Posterior cingulate gyrus (tissue), 11 donors: ENCODE measurements around the gene CAMK1.

Experiments used
- DNase-seq, 10 donors: peaks; one replicate each; pipeline versions ENCODE4 v3.0.0 to v3.0.0-alpha.2; 2020 to 2021; ENCODE audit warnings: mixed read lengths in 3 of 10
- intact Hi-C: fragments of 100-400 bp; cut with DNase I; formaldehyde crosslinking; loops from one replicate; pipeline ENCODE4 v1.15.1; 2023

Gene CAMK1

GRCh38 chr3:9748031-9748430, 21.7 kb downstream of the CAMK1 start:
- DNase-seq = no peak
- intact Hi-C loops = loop anchor here (2.0 kb wide), 1 partner anchor 45 kb away; the partner anchor contains the start of genes ARPC4 and TADA3

DNA sequence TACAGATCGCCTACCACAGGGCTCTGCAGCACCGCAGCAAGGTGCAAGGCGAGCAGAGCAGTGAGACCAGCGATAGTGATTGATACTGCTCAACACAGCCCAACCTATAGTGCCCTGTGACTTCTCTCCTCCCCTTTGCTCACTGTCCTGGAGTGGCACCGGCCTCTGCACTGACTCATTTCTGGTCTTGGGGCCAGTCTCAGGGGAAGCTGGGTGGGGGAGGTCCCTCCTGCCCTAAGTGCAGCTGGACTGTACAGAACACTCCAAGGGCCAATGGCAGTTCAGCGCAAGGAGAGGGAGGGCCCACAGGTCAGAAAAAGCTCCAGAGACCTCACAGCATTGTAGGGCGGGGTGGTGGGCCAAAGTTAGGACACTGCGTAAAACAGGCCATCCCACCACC, 22.5 kb downstream of the CAMK1 start:
- DNase-seq = no peak
- intact Hi-C loops = no loop called here

DNA sequence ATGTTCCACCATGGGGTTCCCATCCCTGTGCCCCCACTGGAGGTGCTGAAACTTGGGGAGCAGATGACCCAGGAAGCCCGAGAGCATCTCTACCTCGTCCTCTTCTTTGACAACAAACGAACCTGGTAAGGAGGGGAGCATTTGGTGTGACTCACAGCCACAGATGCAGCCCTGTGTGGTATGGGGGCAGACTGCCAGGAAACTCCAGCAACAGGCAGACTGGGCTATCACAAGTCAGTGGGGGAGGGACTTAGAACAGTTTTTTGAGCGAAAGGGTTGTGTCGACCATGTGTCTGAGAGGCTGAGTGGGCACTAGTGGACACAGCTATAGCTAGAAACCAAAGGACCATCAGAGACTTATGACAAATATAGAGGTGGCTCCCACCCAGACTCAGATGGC, 23.4 kb downstream of the CAMK1 start:
- intact Hi-C loops = no loop called here
- DNase-seq = peak in 6 of 10 donors; percentile 51 to 93 (median 62)

- intact Hi-C loops = no loop called here
- DNase-seq = no peak
Measured at GRCh38 chr3:9745521-9745920, 24.2 kb downstream of the CAMK1 start.

GRCh38 chr3:9744162-9744561, 25.6 kb downstream of the CAMK1 start:
- intact Hi-C loops = no loop called here

DNA sequence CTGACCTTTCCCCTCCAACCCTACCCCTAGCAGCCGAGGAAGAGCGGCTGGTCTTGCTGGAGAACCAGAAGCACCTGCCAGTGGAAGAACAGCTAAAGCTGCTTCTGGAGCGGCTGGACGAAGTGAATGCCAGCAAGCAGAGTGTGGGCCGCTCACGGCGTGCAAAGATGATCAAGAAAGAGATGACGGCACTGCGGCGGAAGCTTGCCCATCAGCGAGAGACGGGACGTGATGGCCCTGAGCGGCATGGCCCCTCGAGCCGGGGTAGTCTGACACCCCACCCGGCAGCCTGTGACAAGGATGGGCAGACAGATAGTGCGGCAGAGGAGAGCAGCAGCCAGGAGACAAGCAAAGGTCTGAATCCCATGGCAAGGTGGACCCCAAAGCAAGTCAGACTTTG, 26.2 kb downstream of the CAMK1 start:
- intact Hi-C loops = no loop called here
- no peak for DNase-seq

More at GRCh38 chr3:9744162-9744561, 25.6 kb downstream of the CAMK1 start:
- no peak for DNase-seq

DNA sequence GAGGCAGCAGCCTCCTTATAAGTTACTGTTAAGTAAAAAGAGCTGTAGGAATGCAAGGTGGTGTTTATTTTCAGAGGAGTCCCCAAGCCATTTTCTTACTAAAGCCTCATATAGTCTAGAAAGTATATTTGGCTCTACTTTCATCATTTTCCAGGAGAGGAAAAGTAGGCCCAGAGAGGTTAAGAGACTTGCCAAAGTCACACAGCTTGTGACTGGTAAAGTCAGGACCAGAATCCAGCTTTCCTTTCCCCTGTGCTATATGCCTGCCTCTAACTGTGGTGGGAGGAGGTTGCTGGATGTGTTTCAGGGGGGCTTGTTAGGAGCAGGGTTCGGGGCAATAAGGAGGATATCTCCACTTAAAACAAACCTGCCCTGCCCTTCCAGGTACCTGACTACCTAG, 27.2 kb downstream of the CAMK1 start:
- intact Hi-C loops = no loop called here
- no peak for DNase-seq

GRCh38 chr3:9739181-9739580, 30.6 kb downstream of the CAMK1 start:
- intact Hi-C loops = no loop called here
- no peak for DNase-seq

GRCh38 chr3:9736831-9737230, 32.9 kb downstream of the CAMK1 start:
- DNase-seq = peak in 1 of 10 donors; percentile 81
- intact Hi-C loops = no loop called here

GRCh38 chr3:9732740-9733115, 37.0 kb downstream of the CAMK1 start:
- intact Hi-C loops = loop anchor here (1.0 to 5.0 kb wide), 2 partner anchors 17 to 85 kb away; partner anchors contain the start of genes MTMR14 and OGG1
- peak in 1 of 10 donors; percentile 80 for DNase-seq

GRCh38 chr3:9732080-9732739, 37.5 kb downstream of the CAMK1 start:
- peak in 1 of 10 donors; percentile 83 for DNase-seq
- intact Hi-C loops = loop anchor here (5.0 kb wide), 1 partner anchor 85 kb away; the partner anchor contains the start of gene MTMR14

DNA sequence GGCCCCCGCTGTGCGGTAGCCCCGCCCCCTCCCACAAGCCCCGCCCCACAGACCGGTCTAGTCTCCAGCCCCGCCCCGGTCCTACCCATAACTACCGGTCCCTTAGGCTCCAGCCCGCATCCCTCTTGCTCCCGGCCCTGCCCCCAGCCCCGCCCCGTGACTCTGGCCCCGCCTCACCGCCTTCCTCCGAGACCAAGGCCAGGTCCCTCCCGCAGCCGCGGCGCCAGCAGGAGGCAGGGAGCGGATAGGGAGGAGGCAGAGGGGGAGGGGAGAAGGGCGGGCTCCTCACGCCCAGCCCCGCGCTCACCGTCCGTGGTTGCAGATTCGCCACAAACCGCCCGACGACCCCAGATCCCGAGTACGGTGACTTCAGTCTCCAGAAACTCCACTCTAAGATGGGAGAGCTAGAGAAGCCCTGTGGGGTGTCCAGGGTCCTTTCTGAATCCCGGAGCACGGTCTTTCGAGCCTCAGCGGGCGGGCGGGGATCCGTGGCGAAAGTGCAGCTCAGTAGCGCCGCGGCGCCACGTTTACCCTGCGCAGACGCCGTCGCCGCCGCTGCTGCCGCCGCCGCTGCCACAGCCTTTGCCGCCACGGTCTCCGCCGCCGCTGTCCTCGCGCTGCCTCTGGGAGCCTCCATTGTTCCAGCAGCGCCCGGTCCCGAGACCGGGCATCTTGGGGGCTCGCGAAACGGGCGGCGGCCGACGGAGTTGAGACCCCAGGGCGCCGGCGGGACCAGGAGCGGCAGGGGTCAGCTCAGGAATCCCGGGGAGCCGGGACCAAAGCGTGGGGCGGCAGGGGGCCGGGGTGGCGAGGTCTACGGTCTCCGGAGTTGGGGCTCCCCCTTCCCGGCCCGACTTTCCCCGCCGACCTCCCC, 38.3 kb downstream of the CAMK1 start, which contains the start of gene BRPF1:
TSS of gene BRPF1 (plus strand) at position 530 of the 874 bp plus-strand sequence. CDS start 2,406 bp downstream, outside the sequence.
- intact Hi-C loops = loop anchor here (5.0 kb wide), 1 partner anchor 84 kb away; the partner anchor contains the start of gene MTMR14
- DNase-seq = peak; percentile 97 to 100 (median 99)

GRCh38 chr3:9730657-9731205, 39.0 kb downstream of the CAMK1 start:
- peak in 1 of 10 donors; percentile 38 for DNase-seq
- intact Hi-C loops = loop anchor here (5.0 kb wide), 1 partner anchor 83 kb away; the partner anchor contains the start of gene MTMR14

- no peak for DNase-seq
- intact Hi-C loops = no loop called here
Measured at GRCh38 chr3:9729419-9729818, 40.3 kb downstream of the CAMK1 start.

DNA sequence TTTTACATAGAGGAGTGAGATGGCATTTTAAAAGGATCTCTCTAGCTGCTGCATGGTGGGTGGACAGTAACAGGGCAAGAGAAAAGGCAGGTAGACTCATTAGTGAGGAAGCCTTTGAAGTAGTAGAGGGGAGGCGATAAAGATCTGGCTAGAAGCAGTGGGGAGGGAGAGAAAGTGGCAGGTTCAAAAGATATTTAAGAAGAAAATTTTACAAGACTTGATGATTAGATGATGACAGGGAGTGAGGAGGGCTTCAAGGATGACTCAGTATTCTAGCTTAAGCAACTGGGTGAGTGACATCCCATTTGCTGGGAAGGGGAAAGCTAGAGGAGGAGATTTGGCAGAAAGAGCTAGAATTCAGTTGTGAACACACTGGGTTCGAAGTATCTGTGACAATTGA, 42.0 kb downstream of the CAMK1 start:
- intact Hi-C loops = no loop called here
- DNase-seq = no peak

DNA sequence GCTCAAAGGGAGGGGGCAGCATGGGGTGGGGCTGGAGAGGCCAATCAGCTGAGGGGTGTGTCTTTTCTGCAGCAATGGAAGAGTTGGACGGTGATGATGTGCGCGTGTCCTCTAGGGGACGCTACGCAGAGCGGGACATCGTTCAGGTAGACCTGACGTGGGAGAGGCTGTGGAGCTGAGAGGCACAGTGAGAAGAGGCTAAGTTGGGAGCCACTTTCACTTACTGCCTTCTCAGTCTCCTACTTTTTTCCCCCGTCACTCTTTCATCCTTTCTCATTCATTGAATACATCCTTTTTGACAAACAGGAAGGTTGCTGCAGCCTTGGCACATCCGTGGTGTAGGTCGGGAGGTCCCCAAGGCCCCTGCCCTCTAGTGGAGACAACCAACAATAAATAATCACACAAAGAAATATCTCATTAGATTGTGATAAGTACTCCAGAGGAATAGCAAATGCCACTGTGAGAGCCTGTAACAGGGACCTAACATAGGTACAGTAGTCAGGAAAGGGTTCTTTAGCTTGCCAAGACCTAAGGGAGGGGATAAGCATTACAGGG, 42.6 kb downstream of the CAMK1 start:
- DNase-seq = no peak
- intact Hi-C loops = no loop called here

GRCh38 chr3:9725775-9726515, 43.8 kb downstream of the CAMK1 start:
- intact Hi-C loops = no loop called here
- DNase-seq = no peak

DNA sequence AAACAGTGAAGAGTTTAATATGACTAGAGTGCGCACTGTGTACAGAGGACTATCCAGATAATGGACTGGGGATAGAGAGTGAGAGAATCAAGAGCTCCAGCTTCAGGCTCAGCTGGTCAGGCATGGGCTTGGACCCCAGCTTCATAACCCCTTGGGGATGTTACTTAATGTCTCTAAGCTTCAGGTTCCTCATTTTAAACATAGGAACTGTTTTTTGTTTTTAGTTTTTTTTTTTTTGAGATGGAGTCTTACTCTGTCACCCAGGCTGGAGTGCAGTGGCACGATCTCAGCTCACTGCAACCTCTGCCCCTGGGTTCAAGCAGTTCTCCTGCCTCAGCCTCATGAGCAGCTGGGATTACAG, 48.1 kb downstream of the CAMK1 start:
- DNase-seq = no peak
- intact Hi-C loops = no loop called here

- no peak for DNase-seq
- intact Hi-C loops = no loop called here
Measured at GRCh38 chr3:9721015-9721699, 48.6 kb downstream of the CAMK1 start.
